WTC11 (cell line): ENCODE results near the gene INPP5A.

Experiments used
- CTCF ChIP-seq: fragments of 200-600 bp; IDR thresholded peaks from 2 replicates; pipeline ENCODE4 v1.8.0; 2022; ENCODE audit warnings: antibody characterized with exemption
- E2F1 ChIP-seq: sonication (generic); formaldehyde crosslinking; IDR thresholded peaks from 2 replicates; pipeline ENCODE4 v1.8.0; 2022; ENCODE audit warnings: mild to moderate bottlenecking, missing genetic modification reagents
- IRF1 ChIP-seq: sonication (generic); formaldehyde crosslinking; IDR thresholded peaks from 2 replicates; pipeline ENCODE4 v1.8.0; 2023; ENCODE audit warnings: missing genetic modification reagents
- JAZF1 ChIP-seq: fragments of 250-450 bp; sonication (Bioruptor Pico); IDR thresholded peaks from 2 replicates; pipeline ENCODE4 v1.9.0; 2021; ENCODE audit warnings: moderate library complexity, mild to moderate bottlenecking, inconsistent platforms
- NR1H2 ChIP-seq: sonication (generic); formaldehyde crosslinking; IDR thresholded peaks from 2 replicates; pipeline ENCODE4 v1.9.0; 2021; ENCODE audit warnings: mild to moderate bottlenecking, moderate library complexity, missing genetic modification reagents

- TF ChIP-seq CTCF (no peak), E2F1 (CRISPR knock-in tag) (no peak), JAZF1 (CRISPR knock-in tag) (no peak), NR1H2 (CRISPR knock-in tag) (no peak), IRF1 (CRISPR knock-in tag) (no peak)
Measured at GRCh38 chr10:132618158-132618919, 80.8 kb downstream of the INPP5A start.
